NCI-H146 treated with DMSO at 0.1 percent for 48 hours (cell line): ENCODE data around the gene NCLN.
"Not testable (repeated sequence)": the region's sequence is repeated elsewhere in the genome, so short reads cannot be mapped to it uniquely, and the experiment has no call there.

Experiments
- DNase-seq: peaks from one replicate; lab custom pipeline; 2025; ENCODE audit not compliant: unreplicated experiment; lab: John Stamatoyannopoulos, UW

NCLN gene

GRCh38 chr19:3179739-3180293 lies 5.9 kb upstream of the NCLN start:
- no peak for DNase-seq

GRCh38 chr19:3183721-3184641 lies 1.7 kb upstream of the NCLN start:
- no peak for DNase-seq

GRCh38 chr19:3184847-3185460 lies 776 bp upstream of the NCLN start:
- peak; percentile 72 for DNase-seq

GRCh38 chr19:3186160-3186688 lies 494 bp downstream of the NCLN start:
- no peak for DNase-seq

GRCh38 chr19:3186891-3187661 lies 1.3 kb downstream of the NCLN start:
- no peak for DNase-seq

- no peak for DNase-seq
These were observed 2.2 kb downstream of the NCLN start for GRCh38 chr19:3187662-3188511.

- DNase-seq: no peak
These were observed 3.2 kb downstream of the NCLN start for GRCh38 chr19:3188627-3189596.

- DNase-seq: no peak
These were observed 4.2 kb downstream of the NCLN start for GRCh38 chr19:3189702-3190469.

GRCh38 chr19:3190470-3190770 lies 4.7 kb downstream of the NCLN start:
- DNase-seq: no peak

- DNase-seq: no peak
These were observed 5.4 kb downstream of the NCLN start for GRCh38 chr19:3190921-3191805.

- DNase-seq: not testable (repeated sequence)
These were observed 6.0 kb downstream of the NCLN start for GRCh38 chr19:3191806-3192104.

- no peak for DNase-seq
These were observed 6.5 kb downstream of the NCLN start for GRCh38 chr19:3192228-3192635.

- no peak for DNase-seq
These were observed 7.0 kb downstream of the NCLN start for GRCh38 chr19:3192684-3193083.

- DNase-seq: no peak
These were observed 7.8 kb downstream of the NCLN start for GRCh38 chr19:3193256-3194105.

GRCh38 chr19:3194106-3195087 lies 8.7 kb downstream of the NCLN start:
- DNase-seq: no peak
